Left lung (tissue), 10 donors: ENCODE measurements around the gene SLAMF8. TPM values are rescaled to one million over a fixed set of nuclear protein-coding genes. Genes with fewer than 3 reads are reported as not detected.

Experiments used
- ATAC-seq: fragments of 200-7000 bp; cut with Tn5 transposase; one replicate; pipeline ENCODE4 v1.9.1; 2020; ENCODE audit warnings: moderate library complexity
- DNase-seq, 4 donors: peaks; one replicate each; pipeline ENCODE4 v3.0.0-alpha.2; 2013 to 2020
- H3K27ac ChIP-seq, 2 donors: fragments of 200-600 bp; sonication (generic) in 1 of 2; one replicate each; pipeline versions ENCODE4 v1.5.0 to v1.8.0; 2020 to 2021
- H3K27me3 ChIP-seq, 2 donors: fragments of 200-600 bp; sonication (generic) in 1 of 2; one replicate each; pipeline versions ENCODE4 v1.5.0 to v1.8.0; 2020 to 2021
- H3K36me3 ChIP-seq, 2 donors: fragments of 200-600 bp; sonication (generic) in 1 of 2; one replicate each; pipeline versions ENCODE4 v1.5.0 to v1.8.0; 2020 to 2021
- H3K4me1 ChIP-seq, 2 donors: fragments of 200-600 bp; one replicate each; pipeline ENCODE4 v1.8.0; 2021
- H3K4me3 ChIP-seq, 2 donors: fragments of 200-600 bp; sonication (generic) in 1 of 2; one replicate each; pipeline versions ENCODE4 v1.5.0 to v1.8.0; 2020 to 2021; ENCODE audit warnings: mild to moderate bottlenecking in 1 of 2
- H3K9me3 ChIP-seq, 2 donors: fragments of 200-600 bp; sonication (generic) in 1 of 2; one replicate each; pipeline versions ENCODE4 v1.5.0 to v1.8.0; 2020 to 2021
- intact Hi-C, 2 donors: fragments of 100-400 bp; cut with DNase I; formaldehyde crosslinking; loops; one replicate each; pipeline versions ENCODE4 v1.11.2 to v1.14.2; 2022
- polyA plus RNA-seq, 6 donors: library from polyadenylated mRNA; unstranded; fragments of 120-200 nt; gene quantifications; one replicate each; pipeline ENCODE4 v1.2.1, GENCODE V29; 2013; ENCODE audit not compliant: insufficient read length in 6 of 6
- total RNA-seq, 2 donors: library from RNA; stranded (reverse); fragmentation: NEBNext Ultra II Directional; extraction: Animal tissue kit (Norgen Biotek cat#: 25700); gene quantifications; one replicate each; pipeline ENCODE4 v1.2.1, GENCODE V29; 2021
- TF ChIP-seq, protein P1 (sequence below), 2 donors: fragments of 200-600 bp; sonication (generic) in 1 of 2; IDR thresholded peaks; one replicate each; pipeline versions ENCODE4 v1.5.0 to v1.8.0; 2021; ENCODE audit warnings: antibody characterized with exemption in 2 of 2
- donor health status: DM: no; HTN: yes; CAD: no.
- donor health status: DM: no; HTN: no; CAD: no.

Gene SLAMF8
- total and polyA plus RNA-seq, 8 donors = 0.28 to 41.3 (median 0.84) TPM

DNA sequence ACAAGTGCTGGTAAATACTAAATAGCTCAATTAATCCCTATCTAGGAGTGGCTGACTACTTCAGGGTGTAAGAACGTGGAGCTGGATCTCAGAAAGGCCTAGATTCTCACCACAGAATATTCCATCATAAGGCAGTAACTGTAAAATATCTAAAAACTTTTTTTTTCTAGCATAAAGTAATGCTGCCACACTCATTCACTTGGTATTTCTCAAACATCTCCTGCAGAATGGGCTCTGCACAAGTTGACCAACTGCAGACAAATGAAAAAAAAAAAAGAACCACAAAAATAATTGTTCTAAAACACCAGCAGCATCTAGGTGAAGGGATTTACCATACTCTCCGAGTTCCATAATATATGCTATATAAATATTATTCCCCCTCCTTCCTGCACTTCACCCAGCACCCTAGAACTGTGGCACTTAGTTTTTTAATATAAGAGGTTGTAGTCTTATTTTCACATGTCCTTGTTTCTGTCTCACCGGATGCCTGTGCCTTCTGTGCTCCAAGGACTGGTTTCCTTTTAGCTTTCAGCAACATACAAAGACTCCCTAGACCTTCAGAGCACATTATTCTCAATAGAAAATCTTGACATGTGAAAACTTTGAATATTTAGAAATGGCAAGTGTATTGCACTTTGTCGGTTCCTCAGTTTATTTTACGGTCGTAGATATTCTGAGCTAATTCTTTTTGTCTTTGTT is 26.9 kb downstream of the SLAMF8 start:
- intact Hi-C loops = no loop called here
- H3K27me3 ChIP-seq = no peaks in the 10 kb centered on the region
- no peak for ATAC-seq
- H3K9me3 ChIP-seq = no peaks in the 10 kb centered on the region
- H3K4me3 ChIP-seq = peak overlapping the region; percentile 63 to 75
- H3K36me3 ChIP-seq = no peaks in the 10 kb centered on the region
- peak overlapping the region; percentile 91 to 96 for H3K27ac ChIP-seq
- DNase-seq = no peak
- H3K4me1 ChIP-seq = peaks cover 0 to 39% of the 10 kb centered on the region in 2 donors
- TF ChIP-seq, protein P1, sequence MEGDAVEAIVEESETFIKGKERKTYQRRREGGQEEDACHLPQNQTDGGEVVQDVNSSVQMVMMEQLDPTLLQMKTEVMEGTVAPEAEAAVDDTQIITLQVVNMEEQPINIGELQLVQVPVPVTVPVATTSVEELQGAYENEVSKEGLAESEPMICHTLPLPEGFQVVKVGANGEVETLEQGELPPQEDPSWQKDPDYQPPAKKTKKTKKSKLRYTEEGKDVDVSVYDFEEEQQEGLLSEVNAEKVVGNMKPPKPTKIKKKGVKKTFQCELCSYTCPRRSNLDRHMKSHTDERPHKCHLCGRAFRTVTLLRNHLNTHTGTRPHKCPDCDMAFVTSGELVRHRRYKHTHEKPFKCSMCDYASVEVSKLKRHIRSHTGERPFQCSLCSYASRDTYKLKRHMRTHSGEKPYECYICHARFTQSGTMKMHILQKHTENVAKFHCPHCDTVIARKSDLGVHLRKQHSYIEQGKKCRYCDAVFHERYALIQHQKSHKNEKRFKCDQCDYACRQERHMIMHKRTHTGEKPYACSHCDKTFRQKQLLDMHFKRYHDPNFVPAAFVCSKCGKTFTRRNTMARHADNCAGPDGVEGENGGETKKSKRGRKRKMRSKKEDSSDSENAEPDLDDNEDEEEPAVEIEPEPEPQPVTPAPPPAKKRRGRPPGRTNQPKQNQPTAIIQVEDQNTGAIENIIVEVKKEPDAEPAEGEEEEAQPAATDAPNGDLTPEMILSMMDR (IDR thresholded peaks at IDR 0.05) = no peak

DNA sequence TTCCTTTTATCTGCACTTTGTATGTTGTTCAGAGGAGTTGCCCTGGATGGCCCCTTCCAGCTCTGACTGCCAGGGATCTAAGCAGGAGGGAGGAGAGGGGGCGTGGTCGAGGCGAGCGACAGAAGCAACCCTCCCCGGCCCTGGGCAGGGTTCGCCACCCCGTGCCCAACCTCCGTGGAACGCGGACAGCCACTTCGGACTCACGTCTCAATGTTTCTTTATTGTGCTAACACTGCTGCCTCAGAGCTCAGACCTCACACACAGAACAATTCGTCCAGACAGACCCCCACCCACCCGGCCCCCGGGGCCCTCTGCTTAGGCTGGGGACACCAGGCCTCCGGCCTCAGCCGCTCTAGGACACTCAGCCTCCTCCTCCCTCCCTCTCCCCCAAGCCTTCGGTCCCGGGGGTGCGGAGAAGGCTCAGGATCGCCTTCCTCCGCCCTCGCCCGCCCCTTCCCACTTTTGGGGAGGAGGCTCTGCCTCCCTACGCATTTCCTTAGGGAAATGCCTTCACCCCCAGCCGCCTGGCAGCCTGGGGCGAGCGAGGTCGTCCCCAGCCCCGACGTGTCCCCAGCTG is 27.5 kb downstream of the SLAMF8 start:
- intact Hi-C loops = no loop called here
- TF ChIP-seq, protein P1 (IDR thresholded peaks at IDR 0.05) = no peak

DNA sequence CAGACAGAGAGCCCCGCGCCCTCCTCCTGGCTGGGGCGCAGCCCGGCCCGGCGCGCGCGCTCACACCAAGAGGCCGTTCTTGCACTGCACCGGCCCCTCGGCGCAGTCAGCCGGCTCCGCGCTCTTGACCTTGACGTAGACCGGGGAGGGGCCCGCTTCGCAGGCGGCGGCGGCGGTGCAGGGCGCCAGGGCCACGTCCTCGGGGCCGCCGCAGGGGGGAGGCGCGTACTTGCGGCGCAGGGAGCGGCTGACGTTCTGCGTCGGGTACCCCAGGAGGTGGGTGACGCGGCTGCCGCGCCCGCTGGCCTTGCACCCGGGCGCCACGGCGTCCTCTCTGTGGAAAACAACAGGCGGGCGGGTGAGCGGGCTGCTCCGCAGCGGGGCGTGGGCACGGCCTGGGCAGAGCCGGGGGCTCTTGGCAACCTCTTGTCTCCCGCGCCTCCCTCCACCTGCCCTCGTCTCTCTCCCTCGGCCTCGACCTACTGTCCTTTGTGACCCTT is 28.1 kb downstream of the SLAMF8 start:
- Histone ChIP-seq H3K36me3 (no peaks in the 10 kb centered on the region), H3K27ac (peak overlapping the region; percentile 91 to 96), H3K4me3 (peak overlapping the region; percentile 63 to 75), H3K27me3 (no peaks in the 10 kb centered on the region), H3K9me3 (no peaks in the 10 kb centered on the region), H3K4me1 (peaks cover 0 to 32% of the 10 kb centered on the region in 2 donors)
- ATAC-seq (peak; percentile 96), DNase-seq (peak; percentile 78 to 96 (median 90))
- intact Hi-C loops = no loop called here
- TF ChIP-seq, protein P1 (IDR thresholded peaks at IDR 0.05) = peak in 1 of 2 donors; percentile 32

More for the DNA sequence above, 27.5 kb downstream of the SLAMF8 start:
- peak overlapping the region; percentile 63 to 75 for H3K4me3 ChIP-seq
- H3K4me1 ChIP-seq = peaks cover 0 to 37% of the 10 kb centered on the region in 2 donors
- no peaks in the 10 kb centered on the region for H3K36me3 ChIP-seq
- no peaks in the 10 kb centered on the region for H3K27me3 ChIP-seq
- DNase-seq (peak in 3 of 4 donors; percentile 74 to 91 (median 85)), ATAC-seq (peak; percentile 89)
- H3K27ac ChIP-seq = peak overlapping the region; percentile 91 to 96
- H3K9me3 ChIP-seq = no peaks in the 10 kb centered on the region

DNA sequence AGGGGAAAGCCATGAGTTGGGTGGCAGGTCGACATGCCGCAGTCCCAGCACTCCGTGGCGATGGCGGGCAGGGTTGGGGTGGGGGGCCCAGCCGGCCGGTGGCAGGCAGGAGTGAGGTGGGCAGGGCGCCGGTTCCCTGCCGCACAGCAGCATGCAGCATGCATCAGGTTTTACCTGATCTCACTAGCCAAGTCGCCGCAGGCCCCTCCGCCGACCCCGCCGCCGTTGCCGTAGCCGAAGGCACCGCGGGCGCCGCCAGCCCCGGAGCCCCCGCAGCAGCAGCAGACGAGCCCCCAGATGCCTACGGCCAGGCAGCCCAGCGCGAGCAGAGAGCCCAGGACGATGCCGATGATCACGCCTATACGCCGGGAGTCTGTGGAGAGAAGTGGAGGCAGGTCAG is 29.0 kb downstream of the SLAMF8 start:
- TF ChIP-seq, protein P1 (IDR thresholded peaks at IDR 0.05) = no peak
- H3K4me1 ChIP-seq = peaks cover 0 to 25% of the 10 kb centered on the region in 2 donors
- no peaks in the 10 kb centered on the region for H3K36me3 ChIP-seq
- ATAC-seq = no peak
- DNase-seq = no peak
- H3K27me3 ChIP-seq = no peaks in the 10 kb centered on the region
- H3K9me3 ChIP-seq = no peaks in the 10 kb centered on the region
- intact Hi-C loops = no loop called here
- no peak overlapping the region for H3K27ac ChIP-seq
- H3K4me3 ChIP-seq = no peak overlapping the region

DNA sequence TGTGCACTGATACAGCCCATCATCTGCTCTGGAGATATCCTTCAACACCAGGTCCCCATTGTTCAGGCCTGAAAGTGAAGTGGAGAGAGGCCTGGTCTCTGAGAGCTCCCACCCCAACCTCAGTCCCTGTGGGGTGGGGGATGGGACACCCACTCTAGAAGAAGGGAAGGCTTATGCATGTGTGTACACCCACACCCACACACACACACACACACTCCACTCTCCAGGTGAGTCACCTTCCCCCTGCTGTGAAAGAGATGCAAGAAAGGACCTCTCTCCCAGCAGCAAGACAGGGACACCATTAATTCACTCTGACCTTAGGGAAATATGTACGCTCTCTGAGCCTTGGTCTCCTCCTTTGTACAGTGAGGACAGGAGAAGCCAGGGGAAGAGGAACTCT is 29.9 kb downstream of the SLAMF8 start:
- Histone ChIP-seq H3K27me3 (no peaks in the 10 kb centered on the region), H3K36me3 (no peaks in the 10 kb centered on the region), H3K9me3 (no peaks in the 10 kb centered on the region), H3K4me3 (no peak overlapping the region), H3K4me1 (peaks cover 0 to 25% of the 10 kb centered on the region in 2 donors), H3K27ac (no peak overlapping the region)
- intact Hi-C loops = no loop called here
- no peak for DNase-seq
- no peak for ATAC-seq
- TF ChIP-seq, protein P1 (IDR thresholded peaks at IDR 0.05) = no peak
